Measurements from ENCODE around the gene VPS37D. TPM values are rescaled to one million over a fixed set of nuclear protein-coding genes. Genes with fewer than 3 reads are reported as not detected.

Gene VPS37D
- total RNA-seq, 1 donor: 1.9 TPM

GRCh38 chr7:73715648-73716317 is 48.2 kb downstream of the VPS37D start:
- no peak for TF ChIP-seq CTCF (IDR thresholded peaks at IDR 0.05; ENCODE audit: insufficient read depth, low read length)
- H3K4me3 ChIP-seq (ENCODE audit: low read depth, low read length): peak overlapping the region; percentile 6
- DNase-seq (ENCODE audit: low read depth): peak; percentile 94

- peak overlapping the region; percentile 35 for H3K4me3 ChIP-seq (ENCODE audit: low read depth, low read length)
- no peak for DNase-seq (ENCODE audit: low read depth)
Observed at GRCh38 chr7:73716318-73716890, 48.8 kb downstream of the VPS37D start.

GRCh38 chr7:73717025-73717807 is 49.6 kb downstream of the VPS37D start:
- H3K4me3 ChIP-seq (ENCODE audit: low read depth, low read length): peak overlapping the region; percentile 80
- DNase-seq (ENCODE audit: low read depth): peak; percentile 84

More at GRCh38 chr7:73716318-73716890, 48.8 kb downstream of the VPS37D start:
- TF ChIP-seq CTCF (IDR thresholded peaks at IDR 0.05; ENCODE audit: insufficient read depth, low read length): no peak

GRCh38 chr7:73717991-73718405 is 50.4 kb downstream of the VPS37D start:
- no peak for TF ChIP-seq CTCF (IDR thresholded peaks at IDR 0.05; ENCODE audit: insufficient read depth, low read length)
- DNase-seq (ENCODE audit: low read depth): peak; percentile 67
- H3K4me3 ChIP-seq (ENCODE audit: low read depth, low read length): peak overlapping the region; percentile 80

More at GRCh38 chr7:73717025-73717807, 49.6 kb downstream of the VPS37D start:
- no peak for TF ChIP-seq CTCF (IDR thresholded peaks at IDR 0.05; ENCODE audit: insufficient read depth, low read length)

- no peak for DNase-seq (ENCODE audit: low read depth)
Observed at GRCh38 chr7:73718438-73718881, 50.8 kb downstream of the VPS37D start.

More at GRCh38 chr7:73718438-73718881, 50.8 kb downstream of the VPS37D start:
- TF ChIP-seq CTCF (IDR thresholded peaks at IDR 0.05; ENCODE audit: insufficient read depth, low read length): no peak
- peak overlapping the region; percentile 80 for H3K4me3 ChIP-seq (ENCODE audit: low read depth, low read length)

Data from fibroblast of the aortic adventitia (primary cell).